HCT116 (cell line): ENCODE results near the gene SNAPC1. TPM values are rescaled to one million over a fixed set of nuclear protein-coding genes. Genes with fewer than 3 reads are reported as not detected.

Experiments used
- ATAC-seq: fragments of 200-7000 bp; cut with Tn5 transposase; 2 replicates; pipeline ENCODE4 v1.9.1; 2020; ENCODE audit warnings: mild to moderate bottlenecking, moderate library complexity
- BruUV-seq: library from RNA; stranded (reverse); fragments of 400-500 nt; replicated peaks from 2 replicates; lab custom pipeline; 2021; lab: Mats Ljungman, UMichigan
- CTCF ChIA-PET: fragments of 300-600 bp; sonication (Branson Sonifier 250); formaldehyde crosslinking; loops from one replicate; lab custom pipeline; 2021; ENCODE audit warnings: antibody characterized with exemption; lab: Charles Lee
- POLR2A ChIA-PET: fragments of 300-600, 350-600 bp; sonication (Branson Sonifier 250); formaldehyde crosslinking; loops from one replicate; lab custom pipeline; 2021; ENCODE audit warnings: antibody characterized with exemption; lab: Charles Lee
- RAD21 ChIA-PET, 2 experiments: fragments of 300-600 bp; sonication (Branson Sonifier 250); formaldehyde crosslinking; loops; one replicate each; lab custom pipeline; 2023; ENCODE audit warnings: low total read pairs in 2 of 2; ENCODE audit not compliant: uncharacterized antibody in 2 of 2, unreplicated experiment in 2 of 2, low non-redundant PET in 1 of 2; lab: Charles Lee
- DNase-seq: peaks from one replicate; pipeline ENCODE4 v3.0.0-alpha.2; 2010; ENCODE audit warnings: low read depth, low spot score
- H2AFZ ChIP-seq: fragments of 200-600 bp; shearing (Covaris generic), sonication (generic); 2 replicates; pipeline ENCODE4 v1.6.1; 2017; ENCODE audit warnings: low read depth, mixed run types, mixed read lengths, antibody characterized with exemption, low read length; ENCODE audit not compliant: poor library complexity, severe bottlenecking
- H3K27ac ChIP-seq: 2 replicates; pipeline ENCODE4 v1.5.1; 2012; ENCODE audit warnings: low read depth, low read length
- H3K27me3 ChIP-seq: fragments of 200-600 bp; sonication (generic); 2 replicates; pipeline ENCODE4 v1.6.1; 2016; ENCODE audit warnings: mixed run types, low read length, mixed read lengths; ENCODE audit not compliant: insufficient read depth
- H3K36me3 ChIP-seq, 2 experiments: fragments of 200-500 bp in 1 of 2; fragments of 200-600 bp in 1 of 2; sonication (Bioruptor generic) in 1 of 2; sonication (generic) in 1 of 2; 2 replicates each; pipeline versions ENCODE4 v1.5.1 to v1.6.1; 2014 to 2016; ENCODE audit warnings: low read length in 2 of 2, inconsistent platforms in 1 of 2, mixed read lengths in 1 of 2, mixed run types in 1 of 2; ENCODE audit not compliant: insufficient read depth in 2 of 2, control insufficient read depth in 1 of 2
- H3K4me1 ChIP-seq, 2 experiments: fragments of 200-600 bp in 1 of 2; sonication (generic) in 1 of 2; 2 replicates each; pipeline versions ENCODE4 v1.5.1 to v1.6.1; 2012 to 2017; ENCODE audit warnings: low read length in 2 of 2, inconsistent platforms in 1 of 2, mild to moderate bottlenecking in 1 of 2, mixed read lengths in 1 of 2, mixed run types in 1 of 2, moderate library complexity in 1 of 2; ENCODE audit not compliant: insufficient read depth in 2 of 2, control insufficient read depth in 1 of 2
- H3K4me2 ChIP-seq: fragments of 200-600 bp; sonication (generic); 2 replicates; pipeline ENCODE4 v1.6.1; 2017; ENCODE audit warnings: mixed run types, low read length, mixed read lengths
- H3K4me3 ChIP-seq, 2 experiments: fragments of 200-600 bp in 1 of 2; sonication (generic) in 1 of 2; replicated peaks in 1 of 2; 2 replicates each; pipeline ENCODE4 v1.5.1; 2011 to 2016; ENCODE audit warnings: low read length in 2 of 2, control low read depth in 1 of 2, low read depth in 1 of 2, mild to moderate bottlenecking in 1 of 2, mixed read lengths in 1 of 2, mixed run types in 1 of 2
- H3K79me2 ChIP-seq: fragments of 200-600 bp; sonication (generic); 2 replicates; pipeline ENCODE4 v1.6.1; 2017; ENCODE audit warnings: mild to moderate bottlenecking, mixed run types, low read length, moderate library complexity, mixed read lengths; ENCODE audit not compliant: insufficient read depth
- H3K9ac ChIP-seq: fragments of 200-600 bp; sonication (generic); 2 replicates; pipeline ENCODE4 v1.6.1; 2016; ENCODE audit warnings: low read length, mixed read lengths
- H3K9me2 ChIP-seq: fragments of 200-600 bp; sonication (generic), shearing (Covaris generic); 2 replicates; pipeline ENCODE4 v1.6.1; 2017; ENCODE audit warnings: mixed run types, mild to moderate bottlenecking, moderate library complexity; ENCODE audit not compliant: insufficient read depth
- H3K9me3 ChIP-seq, 2 experiments: fragments of 200-500 bp in 1 of 2; fragments of 200-600 bp in 1 of 2; sonication (Bioruptor generic) in 1 of 2; sonication (generic) in 1 of 2; 2 replicates each; pipeline ENCODE4 v1.6.1; 2014 to 2017; ENCODE audit warnings: low read length in 2 of 2, mixed read lengths in 2 of 2, inconsistent platforms in 1 of 2, low read depth in 1 of 2, mild to moderate bottlenecking in 1 of 2, mixed run types in 1 of 2, moderate library complexity in 1 of 2; ENCODE audit not compliant: control insufficient read depth in 1 of 2, insufficient read depth in 1 of 2
- H4K20me1 ChIP-seq: fragments of 200-600 bp; sonication (generic), shearing (Covaris generic); 2 replicates; pipeline ENCODE4 v1.6.1; 2017; ENCODE audit warnings: mixed run types, mild to moderate bottlenecking, moderate library complexity; ENCODE audit not compliant: insufficient read depth
- ATF3 ChIP-seq: IDR thresholded peaks from 2 replicates; pipeline ENCODE4 v1.6.1; 2012
- CBX3 ChIP-seq: IDR thresholded peaks from 2 replicates; pipeline ENCODE4 v1.6.1; 2012; ENCODE audit warnings: low read depth
- CEBPB ChIP-seq: IDR thresholded peaks from 2 replicates; pipeline ENCODE4 v1.6.1; 2012; ENCODE audit warnings: low read depth
- CTCF ChIP-seq, 3 experiments: fragments of 200-600 bp in 1 of 3; sonication (generic) in 1 of 3; IDR thresholded peaks in 2 of 3; conservative IDR thresholded peaks in 1 of 3; 2 replicates each; pipeline ENCODE4 v1.5.1; 2012 to 2017; ENCODE audit warnings: low read depth in 2 of 3, low read length in 2 of 3, antibody characterized with exemption in 1 of 3, borderline replicate concordance in 1 of 3, control low read depth in 1 of 3, mild to moderate bottlenecking in 1 of 3, mixed read lengths in 1 of 3, mixed run types in 1 of 3, moderate library complexity in 1 of 3; ENCODE audit not compliant: insufficient read depth in 1 of 3
- EGR1 ChIP-seq: IDR thresholded peaks from 2 replicates; pipeline ENCODE4 v1.6.1; 2012; ENCODE audit warnings: low read depth
- EZH2 ChIP-seq: fragments of 200-600 bp; sonication (generic); IDR thresholded peaks from 2 replicates; pipeline ENCODE4 v1.6.1; 2017; ENCODE audit warnings: antibody characterized with exemption, mixed run types
- EZH2phosphoT487 ChIP-seq: fragments of 200-600 bp; IDR thresholded peaks from 2 replicates; pipeline ENCODE4 v1.6.1; 2018; ENCODE audit warnings: antibody characterized with exemption, borderline replicate concordance
- FOSL1 ChIP-seq: IDR thresholded peaks from 2 replicates; pipeline ENCODE4 v1.6.1; 2012; ENCODE audit warnings: low read depth
- POLR2A ChIP-seq: IDR thresholded peaks from 2 replicates; pipeline ENCODE4 v1.7.0; 2011; ENCODE audit warnings: borderline replicate concordance; ENCODE audit not compliant: insufficient read depth, insufficient read length; ENCODE audit errors: extremely low read depth
- RAD21 ChIP-seq: IDR thresholded peaks from 2 replicates; pipeline ENCODE4 v1.6.1; 2012; ENCODE audit warnings: low read depth, mild to moderate bottlenecking
- REST ChIP-seq: IDR thresholded peaks from 2 replicates; pipeline ENCODE4 v1.6.1; 2012; ENCODE audit warnings: low read depth
- SIN3A ChIP-seq: IDR thresholded peaks from 2 replicates; pipeline ENCODE4 v1.6.1; 2012; ENCODE audit warnings: low read depth
- SP1 ChIP-seq: IDR thresholded peaks from 2 replicates; pipeline ENCODE4 v1.6.1; 2012; ENCODE audit warnings: low read depth
- SRF ChIP-seq: IDR thresholded peaks from 2 replicates; pipeline ENCODE4 v1.6.1; 2012; ENCODE audit warnings: low read depth
- YY1 ChIP-seq: IDR thresholded peaks from 2 replicates; pipeline ENCODE4 v1.6.1; 2011; ENCODE audit warnings: low read length, low read depth, moderate library complexity, mild to moderate bottlenecking; ENCODE audit not compliant: insufficient replicate concordance; ENCODE audit errors: extremely low read depth
- ZBTB33 ChIP-seq: IDR thresholded peaks from 2 replicates; pipeline ENCODE4 v1.6.1; 2011; ENCODE audit warnings: mild to moderate bottlenecking, low read length, moderate library complexity; ENCODE audit not compliant: insufficient replicate concordance; ENCODE audit errors: extremely low read depth
- ZFX ChIP-seq: fragments of 450-650 bp; IDR thresholded peaks from 2 replicates; pipeline ENCODE4 v1.6.1; 2017
- ZNF274 ChIP-seq: fragments of 200-500 bp; sonication (Bioruptor generic); IDR thresholded peaks from 2 replicates; pipeline ENCODE4 v1.6.1; 2014; ENCODE audit warnings: mild to moderate bottlenecking, low read depth, low read length, inconsistent platforms
- intact Hi-C: fragments of 100-400 bp; cut with micrococcal nuclease; formaldehyde crosslinking; loops from 2 replicates; pipeline ENCODE4 v1.10.0; 2022
- total RNA-seq: library from RNA; stranded (reverse); gene quantifications from one replicate; pipeline ENCODE4 v1.2.1, GENCODE V29; 2021; ENCODE audit not compliant: unreplicated experiment

Gene SNAPC1
- total RNA-seq, 1 experiment from 2014 or later, result 8.2 TPM

- Histone ChIP-seq H3K9me3 (no peaks in the 10 kb centered on the region), H3K36me3 (peaks cover 36 to 54% of the 10 kb centered on the region in 2 experiments), H3K4me1 (no peaks in the 10 kb centered on the region), H4K20me1 (peaks cover 7% of the 10 kb centered on the region), H3K4me2 (no peak overlapping the region), H2AFZ (no peak overlapping the region), H3K4me3 (no peak overlapping the region), H3K9me2 (no peaks in the 10 kb centered on the region), H3K27me3 (no peaks in the 10 kb centered on the region), H3K79me2 (peaks cover 55% of the 10 kb centered on the region), H3K27ac (no peak overlapping the region), H3K9ac (no peak overlapping the region)
- DNase-seq (no peak), ATAC-seq (no peak)
- POLR2A ChIA-PET, result interaction anchor here (0.8 to 1.0 kb wide), 2 partner anchors 20 to 49 kb away, joined by 3 to 4 read pairs; partner anchors contain the start of gene SNAPC1
- RAD21 ChIA-PET, result no interaction called here
- CTCF ChIA-PET, result interaction anchor here (1.2 to 1.9 kb wide), 2 partner anchors 13 to 95 kb away, joined by 3 to 6 read pairs; no protein-coding TSS in a partner anchor
- no peak for TF ChIP-seq CTCF (IDR thresholded peaks at IDR 0.05 in 2 of 3, conservative IDR thresholded peaks at IDR 0.05 in 1 of 3; ENCODE audit: borderline replicate concordance in 1 of 3, insufficient read depth in 1 of 3, low read depth in 2 of 3, low read length in 2 of 3)
- TF ChIP-seq ZFX, result no peak
- TF ChIP-seq POLR2A, result no peak
- no peak for TF ChIP-seq RAD21
- TF ChIP-seq EZH2phosphoT487, result no peak
- TF ChIP-seq CBX3, result no peak
- TF ChIP-seq SIN3A, result no peak
- TF ChIP-seq FOSL1, result no peak
- TF ChIP-seq ZBTB33, result no peak
- no peak for TF ChIP-seq CEBPB
- TF ChIP-seq EGR1, result no peak
- TF ChIP-seq REST, result no peak
- no peak for TF ChIP-seq EZH2
- TF ChIP-seq SP1, result no peak
- TF ChIP-seq SRF, result no peak
- TF ChIP-seq YY1, result no peak
- no peak for TF ChIP-seq ATF3
- TF ChIP-seq ZNF274, result no peak
- intact Hi-C loops, result no loop called here
- BruUV-seq, result no TSS peak
These were observed 19.8 kb upstream of the SNAPC1 start for GRCh38 chr14:61742371-61742770.
